SU-DHL-6 (cell line): ENCODE data around the gene FOXP2.

Experiments
- H2AFZ ChIP-seq: fragments of 200-600 bp; sonication (generic); 2 replicates; pipeline ENCODE4 v1.6.1; 2014; ENCODE audit warnings: low read depth, mild to moderate bottlenecking, moderate library complexity, mixed read lengths, antibody characterized with exemption, low read length; ENCODE audit not compliant: severe bottlenecking
- H3F3A ChIP-seq: fragments of 200-600 bp; shearing (Covaris generic); 2 replicates; pipeline ENCODE4 v1.6.0; 2016; ENCODE audit warnings: antibody characterized with exemption, mild to moderate bottlenecking; ENCODE audit not compliant: insufficient read depth
- H3K27ac ChIP-seq: fragments of 200-600 bp; sonication (generic); 2 replicates; pipeline ENCODE4 v1.5.1; 2016; ENCODE audit warnings: low read depth, mild to moderate bottlenecking, low read length, moderate library complexity, mixed read lengths
- H3K27me3 ChIP-seq: fragments of 200-600 bp; sonication (generic), shearing (Covaris generic); 2 replicates; pipeline ENCODE4 v1.6.0; 2014; ENCODE audit warnings: mild to moderate bottlenecking, low read length
- H3K36me3 ChIP-seq: fragments of 200-600 bp; sonication (generic); 2 replicates; pipeline ENCODE4 v1.6.1; 2014; ENCODE audit warnings: mild to moderate bottlenecking, low read length, mixed read lengths
- H3K4me2 ChIP-seq: fragments of 300-600, 200-600 bp; shearing (Covaris generic), sonication (generic); 2 replicates; pipeline ENCODE4 v1.6.0; 2014; ENCODE audit warnings: low read length, low read depth, mild to moderate bottlenecking; ENCODE audit not compliant: poor library complexity, severe bottlenecking
- H3K4me3 ChIP-seq: fragments of 200-600 bp; sonication (generic); 2 replicates; pipeline ENCODE4 v1.5.1; 2014; ENCODE audit warnings: antibody characterized with exemption, low read length, mild to moderate bottlenecking, mixed read lengths; ENCODE audit not compliant: insufficient read depth, poor library complexity, severe bottlenecking
- H3K79me2 ChIP-seq: fragments of 200-600 bp; sonication (generic); 2 replicates; pipeline ENCODE4 v1.6.1; 2014; ENCODE audit warnings: mild to moderate bottlenecking, low read length, moderate library complexity; ENCODE audit not compliant: insufficient read depth
- H3K9ac ChIP-seq: fragments of 200-600 bp; sonication (generic); 2 replicates; pipeline ENCODE4 v1.7.0; 2014; ENCODE audit warnings: mild to moderate bottlenecking, low read length
- H3K9me2 ChIP-seq: fragments of 200-600 bp; sonication (generic); replicated peaks from 2 replicates; pipeline ENCODE4 v1.6.1; 2014; ENCODE audit warnings: low read length; ENCODE audit not compliant: insufficient read depth
- H3K9me3 ChIP-seq: fragments of 200-600 bp; sonication (generic); 2 replicates; pipeline ENCODE4 v1.6.1; 2014; ENCODE audit warnings: low read length, mixed read lengths; ENCODE audit not compliant: insufficient read depth
- H4K20me1 ChIP-seq: fragments of 200-600 bp; sonication (generic); 2 replicates; pipeline ENCODE4 v1.6.1; 2014; ENCODE audit warnings: low read depth, mild to moderate bottlenecking, antibody characterized with exemption, low read length, moderate library complexity, mixed read lengths
- CTCF ChIP-seq: fragments of 200-600 bp; sonication (generic); IDR thresholded peaks from one replicate; pipeline ENCODE4 v1.5.1; 2017; ENCODE audit warnings: antibody characterized with exemption, mild to moderate bottlenecking, low read length, moderate library complexity; ENCODE audit not compliant: insufficient read depth, poor library complexity, severe bottlenecking
- EZH2phosphoT487 ChIP-seq: fragments of 200-600 bp; sonication (generic), shearing (Covaris generic); conservative IDR thresholded peaks from 2 replicates; pipeline ENCODE4 v1.6.1; 2018; ENCODE audit warnings: mild to moderate bottlenecking, antibody characterized with exemption, low read length, moderate library complexity, mixed read lengths

FOXP2 gene

GRCh38 chr7:114645451-114645850 lies 230.8 kb downstream of the FOXP2 start:
- H3K27ac ChIP-seq = no peak overlapping the region
- no peaks in the 10 kb centered on the region for H3K27me3 ChIP-seq
- no peaks in the 10 kb centered on the region for H4K20me1 ChIP-seq
- no peaks in the 10 kb centered on the region for H3K79me2 ChIP-seq
- H2AFZ ChIP-seq = no peak overlapping the region
- TF ChIP-seq CTCF = no peak
- no peak for TF ChIP-seq EZH2phosphoT487
- H3K4me3 ChIP-seq = no peak overlapping the region
- no peaks in the 10 kb centered on the region for H3F3A ChIP-seq
- H3K9ac ChIP-seq = no peak overlapping the region
- H3K9me2 ChIP-seq = no peaks in the 10 kb centered on the region
- no peaks in the 10 kb centered on the region for H3K36me3 ChIP-seq
- H3K4me2 ChIP-seq = no peak overlapping the region
- no peaks in the 10 kb centered on the region for H3K9me3 ChIP-seq

GRCh38 chr7:114647518-114647917 lies 232.9 kb downstream of the FOXP2 start:
- H3K36me3 ChIP-seq = no peaks in the 10 kb centered on the region
- H3K4me3 ChIP-seq = no peak overlapping the region
- no peak overlapping the region for H2AFZ ChIP-seq
- H4K20me1 ChIP-seq = no peaks in the 10 kb centered on the region
- H3K9ac ChIP-seq = no peak overlapping the region
- H3K27ac ChIP-seq = no peak overlapping the region
- no peaks in the 10 kb centered on the region for H3K9me3 ChIP-seq
- H3K27me3 ChIP-seq = no peaks in the 10 kb centered on the region
- TF ChIP-seq EZH2phosphoT487 = no peak
- no peaks in the 10 kb centered on the region for H3K9me2 ChIP-seq
- no peaks in the 10 kb centered on the region for H3F3A ChIP-seq
- no peak overlapping the region for H3K4me2 ChIP-seq
- no peaks in the 10 kb centered on the region for H3K79me2 ChIP-seq

- H3K79me2 ChIP-seq = no peaks in the 10 kb centered on the region
- H2AFZ ChIP-seq = no peak overlapping the region
- H3K4me2 ChIP-seq = no peak overlapping the region
- H3K9me2 ChIP-seq = no peaks in the 10 kb centered on the region
- TF ChIP-seq EZH2phosphoT487 = no peak
- no peaks in the 10 kb centered on the region for H3F3A ChIP-seq
- no peaks in the 10 kb centered on the region for H3K36me3 ChIP-seq
- no peaks in the 10 kb centered on the region for H3K27me3 ChIP-seq
- no peak overlapping the region for H3K27ac ChIP-seq
- no peak overlapping the region for H3K4me3 ChIP-seq
- no peak overlapping the region for H3K9ac ChIP-seq
- H3K9me3 ChIP-seq = no peaks in the 10 kb centered on the region
- no peaks in the 10 kb centered on the region for H4K20me1 ChIP-seq
These were observed 233.5 kb downstream of the FOXP2 start for GRCh38 chr7:114648117-114648516.

GRCh38 chr7:114648680-114649079 lies 234.1 kb downstream of the FOXP2 start:
- no peaks in the 10 kb centered on the region for H3K27me3 ChIP-seq
- H3K36me3 ChIP-seq = no peaks in the 10 kb centered on the region
- H3K4me3 ChIP-seq = no peak overlapping the region
- H3K9ac ChIP-seq = no peak overlapping the region
- H3K27ac ChIP-seq = no peak overlapping the region
- TF ChIP-seq CTCF (no peak), EZH2phosphoT487 (no peak)
- H3K9me3 ChIP-seq = no peaks in the 10 kb centered on the region
- no peak overlapping the region for H3K4me2 ChIP-seq
- H3K79me2 ChIP-seq = no peaks in the 10 kb centered on the region
- H3F3A ChIP-seq = no peaks in the 10 kb centered on the region
- H3K9me2 ChIP-seq = no peaks in the 10 kb centered on the region
- no peak overlapping the region for H2AFZ ChIP-seq
- no peaks in the 10 kb centered on the region for H4K20me1 ChIP-seq
